GM18858 (cell line): ENCODE measurements around the gene OR2C3.
"Not testable (repeated sequence)": the region's sequence is repeated elsewhere in the genome, so short reads cannot be mapped to it uniquely, and the experiment has no call there.

ENCODE experiments used
- ATAC-seq: cut with Tn5 transposase; IDR thresholded peaks from one replicate; pipeline ENCODE4 v1.9.1; 2021; ENCODE audit not compliant: unreplicated experiment

The OR2C3 gene

DNA sequence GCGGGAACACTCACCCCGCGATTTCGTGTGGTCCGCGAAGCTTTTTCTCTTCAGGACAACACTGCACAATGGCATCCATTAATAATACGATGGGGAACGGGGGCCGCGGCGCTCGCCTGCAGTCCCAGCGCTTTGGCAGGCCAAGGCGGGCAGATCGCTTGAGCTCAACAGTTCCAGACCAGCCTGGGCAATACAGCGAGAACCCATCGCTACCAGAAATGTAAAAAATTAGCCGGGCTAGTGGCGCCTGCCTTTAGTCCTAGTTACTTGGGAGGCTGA, 17.7 kb downstream of the OR2C3 start:
- ATAC-seq, result no peak

DNA sequence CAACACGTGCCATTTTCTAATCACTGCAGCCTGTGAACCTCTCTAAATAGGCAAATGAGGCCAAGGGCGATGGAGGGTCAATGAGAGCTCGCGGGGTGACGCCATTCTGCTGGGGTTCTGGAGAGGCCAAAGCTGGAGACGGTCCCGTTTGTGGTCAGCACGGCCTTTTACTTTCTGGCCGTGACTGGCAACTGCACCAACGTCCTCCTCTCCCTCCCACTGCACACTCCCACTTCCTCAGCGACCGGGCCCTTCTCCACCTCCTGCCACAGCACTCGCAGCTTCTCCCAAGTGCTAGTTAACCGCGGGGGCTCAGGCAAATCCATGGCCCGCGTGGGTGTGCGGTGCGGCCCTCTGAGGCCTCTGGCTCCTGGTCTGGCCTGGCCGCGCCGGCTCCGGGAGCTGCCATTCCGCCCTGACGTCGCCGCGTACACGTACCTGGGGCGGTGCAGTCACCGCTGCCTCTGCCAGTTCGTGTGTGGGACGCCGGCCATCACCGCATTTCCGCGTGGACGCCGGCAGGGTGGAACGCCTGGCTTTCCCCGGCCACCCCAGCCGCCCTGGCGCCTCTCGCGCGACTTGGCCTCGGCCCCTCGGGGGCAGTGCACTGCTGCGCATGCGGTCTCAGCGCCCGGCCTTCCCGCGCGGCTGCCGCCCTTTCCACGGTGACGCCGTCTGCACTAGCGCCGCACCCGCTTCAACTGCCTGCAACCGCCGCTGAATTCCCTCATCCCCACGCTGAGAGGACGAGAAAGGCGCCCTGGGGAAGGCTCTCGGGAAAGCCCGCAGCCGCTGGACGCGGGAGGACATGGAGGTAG, 18.2 kb downstream of the OR2C3 start:
- ATAC-seq, result no peak

DNA sequence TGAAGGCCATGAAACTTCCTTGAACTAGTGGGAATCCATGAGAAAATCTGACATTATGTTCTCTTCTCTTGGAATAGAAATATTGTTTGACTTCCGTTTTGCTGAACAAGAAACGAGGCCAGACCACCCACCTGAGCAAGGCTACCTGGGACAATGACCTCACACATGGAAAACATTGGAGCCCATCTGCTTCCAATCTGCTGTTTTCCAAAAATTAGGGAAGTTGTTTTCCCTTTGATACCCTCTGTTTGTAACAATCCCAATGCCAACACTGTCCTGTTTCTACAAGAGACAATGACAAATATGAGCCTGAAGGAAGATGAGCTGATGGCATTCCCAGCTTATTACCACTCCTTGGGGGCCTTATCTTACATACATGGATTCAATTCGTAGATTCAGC, 29.4 kb downstream of the OR2C3 start:
- no peak for ATAC-seq

DNA sequence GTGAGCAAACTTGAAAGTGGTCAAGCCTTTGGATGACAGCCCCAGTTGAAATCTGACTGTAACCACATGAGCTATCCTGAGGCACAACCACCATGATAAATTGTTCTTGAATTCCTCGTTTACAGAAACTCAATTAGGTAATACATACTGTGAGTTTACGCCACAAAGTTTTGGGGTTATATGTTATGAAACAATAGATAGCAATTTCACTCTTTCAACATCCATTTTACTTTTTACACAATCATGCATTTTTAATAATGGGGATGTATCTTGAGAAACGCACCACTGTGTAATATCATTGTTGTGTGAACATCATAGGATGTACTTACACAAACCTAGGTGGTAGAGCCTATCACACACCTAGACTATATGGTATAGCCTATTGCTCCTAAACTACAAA, 35.4 kb downstream of the OR2C3 start:
- no peak for ATAC-seq

DNA sequence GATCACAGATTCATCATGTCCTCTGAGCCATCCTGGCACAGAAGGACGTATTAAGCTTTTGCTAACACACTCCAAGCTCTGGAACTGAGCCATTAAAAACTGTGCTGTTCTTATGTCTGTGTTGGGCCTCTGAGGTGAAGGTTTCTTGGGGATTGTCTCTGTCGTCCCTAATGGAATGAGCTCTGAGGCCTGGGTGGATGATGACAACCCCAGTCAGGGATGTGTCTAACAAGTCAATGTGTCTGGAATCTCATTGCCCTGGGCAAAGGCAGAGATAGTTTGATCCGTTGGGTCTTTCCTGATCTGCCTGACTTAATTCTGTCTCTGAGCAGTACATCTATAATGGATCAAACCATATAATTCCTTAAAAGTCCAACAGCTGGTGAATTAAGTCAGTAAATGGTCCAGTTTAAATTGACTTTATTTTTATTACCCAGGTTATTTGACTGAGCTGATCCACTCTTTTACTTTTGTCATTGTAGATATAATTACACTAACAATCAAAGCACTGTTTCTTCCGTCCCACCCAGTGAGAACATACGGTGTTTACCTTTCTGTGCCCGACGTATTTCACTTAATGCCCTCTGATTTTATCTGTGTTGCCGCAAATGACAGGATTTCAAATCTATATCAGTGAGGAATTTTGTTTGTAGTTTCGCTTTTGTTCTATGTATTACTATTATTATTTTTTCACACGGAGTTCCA, 39.5 kb downstream of the OR2C3 start:
- no peak for ATAC-seq

DNA sequence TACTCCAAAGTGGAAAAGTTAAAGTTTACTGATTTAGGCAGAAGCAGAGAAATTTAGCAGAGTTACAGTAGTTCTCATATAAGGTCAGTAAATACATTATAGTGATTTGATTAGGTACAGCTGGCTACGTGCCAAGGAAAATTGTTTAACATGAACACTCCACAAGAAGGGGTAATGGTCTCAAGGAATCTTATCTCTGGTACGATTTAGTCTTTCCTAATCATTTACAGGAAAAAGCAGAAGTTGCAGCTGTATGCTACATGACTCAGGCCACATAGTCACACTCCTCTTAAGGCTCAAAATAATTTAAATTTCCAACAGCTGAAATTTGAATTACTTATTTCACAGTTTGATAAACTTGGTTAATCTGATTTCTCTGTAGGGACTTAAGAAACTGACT, 41.5 kb downstream of the OR2C3 start:
- ATAC-seq, result no peak

DNA sequence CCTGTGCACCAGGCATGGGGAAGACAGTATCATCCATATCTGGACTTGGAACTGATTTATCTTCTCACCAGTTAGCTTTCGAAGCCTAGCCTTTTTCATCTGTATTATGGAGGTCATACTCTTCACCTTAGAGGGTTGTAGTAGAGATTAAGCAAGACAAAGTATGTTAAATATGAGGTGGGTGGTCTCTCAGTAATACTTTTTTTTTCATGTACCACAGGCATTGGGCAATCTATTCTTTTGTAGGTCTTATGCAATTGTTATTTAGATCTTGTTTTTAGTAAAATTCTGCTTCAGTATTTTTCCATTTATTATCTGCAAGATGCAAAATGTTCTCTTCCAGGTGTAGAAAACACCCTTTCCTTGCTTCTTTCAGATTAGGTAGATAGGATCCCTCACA, 43.1 kb downstream of the OR2C3 start:
- ATAC-seq, result no peak

DNA sequence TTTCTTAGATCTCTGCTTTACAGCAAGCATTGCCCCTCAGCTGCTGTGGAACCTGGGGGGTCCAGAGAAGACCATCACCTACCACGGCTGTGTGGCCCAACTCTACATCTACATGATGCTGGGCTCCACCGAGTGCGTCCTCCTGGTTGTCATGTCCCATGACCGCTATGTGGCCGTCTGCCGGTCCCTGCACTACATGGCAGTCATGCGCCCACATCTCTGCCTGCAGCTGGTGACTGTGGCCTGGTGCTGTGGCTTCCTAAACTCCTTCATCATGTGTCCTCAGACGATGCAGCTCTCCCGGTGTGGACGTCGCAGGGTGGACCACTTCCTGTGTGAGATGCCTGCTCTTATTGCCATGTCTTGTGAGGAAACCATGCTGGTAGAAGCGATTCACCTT, 44.9 kb downstream of the OR2C3 start:
- ATAC-seq, result no peak

DNA sequence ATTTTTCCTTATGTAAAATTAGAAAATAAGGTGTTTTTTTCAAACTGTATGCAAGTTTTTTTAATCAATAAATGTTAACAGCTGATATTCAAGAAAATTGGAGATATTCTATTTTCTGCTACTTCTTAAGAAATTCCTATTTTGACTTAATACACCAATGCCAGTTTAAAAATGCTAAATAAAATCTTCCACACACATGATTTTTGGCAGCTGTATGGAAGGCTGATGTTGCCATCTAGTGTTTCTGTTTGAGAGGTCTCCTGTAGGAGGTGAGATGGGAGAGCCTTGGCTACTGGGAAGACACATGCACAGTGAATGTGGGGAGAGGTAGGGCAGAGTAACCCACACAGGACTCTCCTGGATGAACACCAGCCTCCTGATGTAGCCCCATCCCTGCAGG, 49.2 kb downstream of the OR2C3 start:
- ATAC-seq, result peak; percentile 75

DNA sequence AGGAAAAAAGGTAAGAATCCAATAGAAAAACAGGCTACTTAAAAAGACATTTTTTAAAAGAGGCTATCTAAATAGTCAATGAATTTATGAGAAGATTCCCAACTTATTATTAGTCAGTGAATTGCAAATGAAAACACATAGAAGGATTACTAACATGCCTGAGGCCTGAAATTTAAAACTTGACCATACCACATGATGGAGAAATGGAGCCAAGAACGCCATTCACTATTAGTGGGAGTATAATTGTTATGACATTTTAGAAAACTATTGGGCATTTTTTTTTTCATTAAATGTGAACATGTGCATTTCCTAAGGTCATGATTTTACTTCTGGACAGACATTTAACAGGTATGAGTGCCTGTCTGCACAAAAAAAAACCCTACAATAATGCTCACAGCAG, 53.5 kb downstream of the OR2C3 start:
- no peak for ATAC-seq

DNA sequence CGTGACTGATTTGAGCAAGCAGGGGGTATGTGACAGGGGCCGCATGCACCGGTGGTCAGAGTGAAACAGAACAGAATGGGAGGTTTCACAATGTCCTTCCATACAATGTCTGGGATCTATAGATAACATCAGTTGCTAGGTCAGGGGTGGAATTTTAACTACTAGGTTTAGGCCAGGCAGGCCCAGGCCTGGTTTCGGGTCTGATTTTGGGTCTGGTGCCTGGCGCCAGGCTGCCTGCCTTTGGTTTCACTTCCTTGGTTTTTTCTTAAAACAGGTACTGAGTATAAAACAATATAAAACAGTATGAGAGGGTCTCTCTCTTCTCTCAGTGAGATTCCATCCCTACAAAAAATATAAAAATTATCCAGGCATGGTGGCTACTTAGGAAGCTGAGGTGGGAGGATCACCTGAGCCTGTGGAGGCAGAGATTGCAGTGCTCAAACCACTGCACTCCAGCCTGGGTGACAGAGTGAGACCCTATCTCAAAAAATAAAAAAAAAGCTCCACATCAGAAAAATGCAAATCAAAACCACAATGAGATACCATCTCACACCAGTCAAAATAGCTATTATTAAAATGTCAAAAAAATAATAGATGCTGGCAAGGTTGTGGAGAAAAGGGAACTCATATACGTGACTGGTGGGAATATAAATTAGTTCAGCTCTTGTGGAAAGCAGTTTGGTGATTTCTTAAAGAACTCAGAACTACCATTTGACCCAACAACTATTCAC, 59.7 kb downstream of the OR2C3 start:
- ATAC-seq, result not testable (repeated sequence)

DNA sequence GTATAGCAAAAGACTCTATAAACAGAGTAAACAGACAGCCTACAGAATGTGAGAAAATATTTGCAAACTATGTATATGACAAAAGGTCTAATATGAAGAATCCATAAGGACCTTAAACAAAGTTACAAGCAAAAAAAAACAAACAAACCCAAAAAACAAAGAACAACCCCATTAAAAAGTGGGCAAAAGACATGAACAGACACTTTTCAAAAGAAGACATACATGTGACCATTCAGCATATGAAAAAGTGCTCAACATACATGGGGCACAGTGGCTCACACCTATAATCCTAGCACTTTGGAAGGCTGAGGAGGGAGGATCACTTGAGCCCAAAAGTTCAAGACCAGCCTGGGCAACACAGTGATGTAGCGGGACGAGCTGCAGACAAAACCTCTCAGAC, 60.4 kb downstream of the OR2C3 start:
- no peak for ATAC-seq
